K562 (cell line): Measurements from ENCODE around the gene HBG1. TPM values are rescaled to one million over a fixed set of nuclear protein-coding genes. Genes with fewer than 3 reads are reported as not detected.
A peak's percentile ranks its signal among the peaks of the same experiment; 100 is the strongest.

ENCODE experiments used
- CCNT2 ChIP-seq: IDR thresholded peaks from 2 replicates; pipeline ENCODE4 v1.6.1; 2011; ENCODE audit warnings: borderline replicate concordance, low read depth, mild to moderate bottlenecking, moderate library complexity, mixed read lengths, low read length; ENCODE audit not compliant: insufficient read length; ENCODE audit errors: extremely low read depth
- HDAC6 ChIP-seq: IDR thresholded peaks from 2 replicates; pipeline ENCODE4 v1.6.1; 2012; ENCODE audit warnings: low read depth, mild to moderate bottlenecking, control low read depth, inconsistent platforms, low read length, moderate library complexity
- JUND ChIP-seq, 2 experiments: IDR thresholded peaks; 2 replicates in 1 of 2; 3 replicates in 1 of 2; pipeline ENCODE4 v1.6.1; 2011; ENCODE audit warnings: borderline replicate concordance in 2 of 2, low read depth in 2 of 2, low read length in 2 of 2, improper control_type of control experiment in 1 of 2, missing biosample characterization in 1 of 2, missing genetic modification characterization in 1 of 2, missing genetic modification reagents in 1 of 2
- MECOM ChIP-seq: fragments of 250-450 bp; sonication (Bioruptor Pico); IDR thresholded peaks from 2 replicates; pipeline ENCODE4 v1.8.0; 2022; ENCODE audit warnings: inconsistent platforms
- NCOR1 ChIP-seq: fragments of 450-650 bp; IDR thresholded peaks from 2 replicates; pipeline ENCODE4 v1.6.1; 2016; ENCODE audit warnings: mild to moderate bottlenecking, moderate library complexity
- NUFIP1 ChIP-seq: fragments of 450-650 bp; IDR thresholded peaks from 2 replicates; pipeline ENCODE4 v1.6.1; 2018; ENCODE audit not compliant: partially characterized antibody
- POLR3A ChIP-seq: IDR thresholded peaks from 2 replicates; pipeline ENCODE4 v1.6.1; 2011; ENCODE audit warnings: borderline replicate concordance, mild to moderate bottlenecking, moderate library complexity; ENCODE audit not compliant: insufficient read length, insufficient read depth; ENCODE audit errors: extremely low read depth
- REST ChIP-seq, 2 experiments: fragments of 450-650 bp; formaldehyde crosslinking in 1 of 2; IDR thresholded peaks; 2 replicates each; pipeline versions ENCODE4 v1.4.0 to v1.6.1; 2014 to 2020; ENCODE audit warnings: mild to moderate bottlenecking in 2 of 2, borderline replicate concordance in 1 of 2, low read depth in 1 of 2
- SLC30A9 ChIP-seq: fragments of 250-450 bp; sonication (Bioruptor Pico); IDR thresholded peaks from 2 replicates; pipeline ENCODE4 v1.8.0; 2022; ENCODE audit warnings: mild to moderate bottlenecking, moderate library complexity
- SMARCE1 ChIP-seq: fragments of 450-650 bp; IDR thresholded peaks from 2 replicates; pipeline ENCODE4 v1.7.1; 2016; ENCODE audit warnings: mild to moderate bottlenecking
- SOX6 ChIP-seq: fragments of 450-650 bp; IDR thresholded peaks from 2 replicates; pipeline ENCODE4 v1.6.1; 2014; ENCODE audit warnings: mild to moderate bottlenecking
- XRCC5 ChIP-seq: fragments of 200-400 bp; formaldehyde crosslinking; IDR thresholded peaks from 2 replicates; pipeline ENCODE4 v1.6.1; 2017; ENCODE audit warnings: low read depth, mild to moderate bottlenecking, low read length
- polyA plus RNA-seq, 8 experiments: library from polyadenylated mRNA; depleted of rRNA in 4 of 8; stranded (reverse) in 5 of 8; unstranded in 3 of 8; fragments of >200 nt; fragmentation: Nextera tagmentation in 2 of 8; fragmentation: Illumina TruSeq in 1 of 8; extraction: Ambion mirVana in 2 of 8; extraction: Trizol in 1 of 8; gene quantifications; 2 replicates each; pipeline versions ENCODE4 v1.2.1 to v1.2.3, GENCODE V29; 2011 to 2014; ENCODE audit warnings: inconsistent platforms in 1 of 8, missing spikeins in 1 of 8
- total RNA-seq, 7 experiments: library from RNA; depleted of rRNA in 6 of 7; stranded (reverse); fragments of >200 nt in 6 of 7; fragmentation: Illumina TruSeq in 2 of 7; extraction: Trizol in 2 of 7; gene quantifications; 2 replicates each; pipeline versions ENCODE4 v1.2.1 to v1.2.3, GENCODE V29; 2011 to 2021; ENCODE audit warnings: low replicate concordance in 1 of 7
- TF ChIP-seq, protein P1 (sequence below): conservative IDR thresholded peaks from 2 replicates; pipeline ENCODE4 v1.6.1; 2011; ENCODE audit warnings: low read depth, mild to moderate bottlenecking, low read length; ENCODE audit not compliant: control insufficient read depth
- TF ChIP-seq, protein P2 (sequence below): fragments of 200-800 bp; sonication (Bioruptor generic); IDR thresholded peaks from 2 replicates; pipeline ENCODE4 v1.6.1; 2017; ENCODE audit warnings: missing genetic modification characterization, missing compliant biosample characterization

Gene HBG1
- total and polyA plus RNA-seq, 9 of the 15 experiments (the other 6 are each of a cell fraction or from before 2014, with no cell fraction given), result 1,066 to 16,338 (median 4,898) TPM

GRCh38 chr11:5242933-5243815, 6.5 kb downstream of the HBG1 start (continued):
- TF ChIP-seq REST (IDR thresholded peaks at IDR 0.05; ENCODE audit: borderline replicate concordance), result no peak
- TF ChIP-seq REST (CRISPR knock-in tag; IDR thresholded peaks at IDR 0.05; ENCODE audit: low read depth), result no peak
- TF ChIP-seq CCNT2, result peak; percentile 49
- peak; percentile 35 for TF ChIP-seq NCOR1
- TF ChIP-seq NUFIP1, result peak; percentile 48
- TF ChIP-seq, protein P1, sequence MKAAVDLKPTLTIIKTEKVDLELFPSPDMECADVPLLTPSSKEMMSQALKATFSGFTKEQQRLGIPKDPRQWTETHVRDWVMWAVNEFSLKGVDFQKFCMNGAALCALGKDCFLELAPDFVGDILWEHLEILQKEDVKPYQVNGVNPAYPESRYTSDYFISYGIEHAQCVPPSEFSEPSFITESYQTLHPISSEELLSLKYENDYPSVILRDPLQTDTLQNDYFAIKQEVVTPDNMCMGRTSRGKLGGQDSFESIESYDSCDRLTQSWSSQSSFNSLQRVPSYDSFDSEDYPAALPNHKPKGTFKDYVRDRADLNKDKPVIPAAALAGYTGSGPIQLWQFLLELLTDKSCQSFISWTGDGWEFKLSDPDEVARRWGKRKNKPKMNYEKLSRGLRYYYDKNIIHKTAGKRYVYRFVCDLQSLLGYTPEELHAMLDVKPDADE, result 0 out of 2 replicates have a peak, but pooled peaks have one; percentile 71
- TF ChIP-seq SMARCE1, result no peak
- no peak for TF ChIP-seq HDAC6
- no peak for TF ChIP-seq XRCC5
- TF ChIP-seq SOX6, result 0 out of 2 replicates have a peak, but pooled peaks have one; percentile 23
- 0 out of 2 replicates have a peak, but pooled peaks have one; percentile 31 for TF ChIP-seq MECOM
- no peak for TF ChIP-seq POLR3A
- TF ChIP-seq, protein P2, sequence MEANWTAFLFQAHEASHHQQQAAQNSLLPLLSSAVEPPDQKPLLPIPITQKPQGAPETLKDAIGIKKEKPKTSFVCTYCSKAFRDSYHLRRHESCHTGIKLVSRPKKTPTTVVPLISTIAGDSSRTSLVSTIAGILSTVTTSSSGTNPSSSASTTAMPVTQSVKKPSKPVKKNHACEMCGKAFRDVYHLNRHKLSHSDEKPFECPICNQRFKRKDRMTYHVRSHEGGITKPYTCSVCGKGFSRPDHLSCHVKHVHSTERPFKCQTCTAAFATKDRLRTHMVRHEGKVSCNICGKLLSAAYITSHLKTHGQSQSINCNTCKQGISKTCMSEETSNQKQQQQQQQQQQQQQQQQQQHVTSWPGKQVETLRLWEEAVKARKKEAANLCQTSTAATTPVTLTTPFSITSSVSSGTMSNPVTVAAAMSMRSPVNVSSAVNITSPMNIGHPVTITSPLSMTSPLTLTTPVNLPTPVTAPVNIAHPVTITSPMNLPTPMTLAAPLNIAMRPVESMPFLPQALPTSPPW (CRISPR knock-in tag), result no peak
- no peak for TF ChIP-seq SLC30A9 (CRISPR knock-in tag)
- TF ChIP-seq JUND (IDR thresholded peaks at IDR 0.05; ENCODE audit: borderline replicate concordance, low read depth, low read length), result no peak
- TF ChIP-seq JUND (tag; IDR thresholded peaks at IDR 0.05; ENCODE audit: borderline replicate concordance, low read depth, low read length), result 0 out of 3 replicates have a peak, but pooled peaks have one; percentile 44
